Subcutaneous abdominal adipose tissue (tissue), 5 donors: ENCODE data around the gene CADM1.

Experiments used
- H3K27ac ChIP-seq: one replicate; pipeline ENCODE4 v1.7.0; 2013; ENCODE audit warnings: low read depth, mild to moderate bottlenecking, inconsistent platforms, low read length, moderate library complexity
- H3K27me3 ChIP-seq, 5 donors: one replicate each; pipeline ENCODE4 v1.7.0; 2013; ENCODE audit warnings: low read length in 5 of 5, inconsistent platforms in 1 of 5; ENCODE audit not compliant: control insufficient read depth in 5 of 5, insufficient read depth in 4 of 5
- H3K36me3 ChIP-seq, 5 donors: one replicate each; pipeline ENCODE4 v1.7.0; 2013; ENCODE audit warnings: low read length in 5 of 5; ENCODE audit not compliant: control insufficient read depth in 5 of 5, insufficient read depth in 5 of 5
- H3K4me1 ChIP-seq, 5 donors: one replicate each; pipeline ENCODE4 v1.7.0; 2013; ENCODE audit warnings: low read length in 5 of 5, mild to moderate bottlenecking in 3 of 5, moderate library complexity in 1 of 5; ENCODE audit not compliant: control insufficient read depth in 5 of 5, insufficient read depth in 5 of 5
- H3K4me3 ChIP-seq, 5 donors: one replicate each; pipeline ENCODE4 v1.7.0; 2013; ENCODE audit warnings: low read length in 5 of 5, low read depth in 1 of 5
- H3K9ac ChIP-seq, 5 donors: one replicate each; pipeline ENCODE4 v1.7.0; 2013; ENCODE audit warnings: low read length in 5 of 5, mild to moderate bottlenecking in 4 of 5, moderate library complexity in 3 of 5
- H3K9me3 ChIP-seq, 5 donors: one replicate each; pipeline ENCODE4 v1.7.0; 2013; ENCODE audit warnings: low read length in 5 of 5; ENCODE audit not compliant: control insufficient read depth in 5 of 5
- donor health status: healthy.
- donor health status: healthy.
- donor health status: healthy.
- donor health status: healthy.
- donor health status: healthy.

Gene CADM1

GRCh38 chr11:115454525-115454924 is 49.7 kb downstream of the CADM1 start:
- Histone ChIP-seq H3K9me3 (no peaks in the 10 kb centered on the region), H3K9ac (no peak overlapping the region), H3K4me1 (peaks cover 0 to 6% (median 0%) of the 10 kb centered on the region in 5 donors), H3K4me3 (no peak overlapping the region), H3K27ac (no peak overlapping the region), H3K27me3 (no peaks in the 10 kb centered on the region), H3K36me3 (no peaks in the 10 kb centered on the region)

GRCh38 chr11:115453693-115454490 is 50.3 kb downstream of the CADM1 start:
- no peaks in the 10 kb centered on the region for H3K9me3 ChIP-seq
- H3K4me3 ChIP-seq = no peak overlapping the region
- H3K4me1 ChIP-seq = peaks cover 0 to 6% (median 0%) of the 10 kb centered on the region in 5 donors
- H3K27ac ChIP-seq = no peak overlapping the region
- no peaks in the 10 kb centered on the region for H3K36me3 ChIP-seq
- no peak overlapping the region for H3K9ac ChIP-seq
- H3K27me3 ChIP-seq = no peaks in the 10 kb centered on the region

- H3K9me3 ChIP-seq = peaks cover 7 to 10% (median 8%) of the 10 kb centered on the region in 5 donors
- H3K36me3 ChIP-seq = no peaks in the 10 kb centered on the region
- H3K27ac ChIP-seq = no peak overlapping the region
- H3K9ac ChIP-seq = no peak overlapping the region
- H3K27me3 ChIP-seq = no peaks in the 10 kb centered on the region
- H3K4me3 ChIP-seq = no peak overlapping the region
- H3K4me1 ChIP-seq = peaks cover 0 to 6% (median 0%) of the 10 kb centered on the region in 5 donors
Measured at GRCh38 chr11:115452241-115452640, 52.0 kb downstream of the CADM1 start.

- Histone ChIP-seq H3K9me3 (peaks cover 10 to 20% (median 15%) of the 10 kb centered on the region in 5 donors), H3K4me3 (no peak overlapping the region), H3K36me3 (no peaks in the 10 kb centered on the region), H3K4me1 (peaks cover 0 to 6% (median 0%) of the 10 kb centered on the region in 5 donors), H3K9ac (no peak overlapping the region), H3K27ac (no peak overlapping the region), H3K27me3 (no peaks in the 10 kb centered on the region)
Measured at GRCh38 chr11:115450519-115450918, 53.7 kb downstream of the CADM1 start.

GRCh38 chr11:115447273-115447864 is 56.8 kb downstream of the CADM1 start:
- Histone ChIP-seq H3K9me3 (peaks cover 10 to 20% (median 15%) of the 10 kb centered on the region in 5 donors), H3K36me3 (no peaks in the 10 kb centered on the region), H3K27me3 (no peaks in the 10 kb centered on the region), H3K9ac (no peak overlapping the region), H3K27ac (no peak overlapping the region), H3K4me1 (no peaks in the 10 kb centered on the region), H3K4me3 (no peak overlapping the region)

GRCh38 chr11:115446214-115446613 is 58.0 kb downstream of the CADM1 start:
- no peak overlapping the region for H3K27ac ChIP-seq
- no peaks in the 10 kb centered on the region for H3K36me3 ChIP-seq
- H3K4me3 ChIP-seq = no peak overlapping the region
- H3K9ac ChIP-seq = no peak overlapping the region
- peaks cover 10 to 20% (median 15%) of the 10 kb centered on the region in 5 donors for H3K9me3 ChIP-seq
- no peaks in the 10 kb centered on the region for H3K27me3 ChIP-seq
- H3K4me1 ChIP-seq = no peaks in the 10 kb centered on the region

- Histone ChIP-seq H3K4me3 (no peak overlapping the region), H3K27ac (no peak overlapping the region), H3K4me1 (no peaks in the 10 kb centered on the region), H3K36me3 (no peaks in the 10 kb centered on the region), H3K9me3 (peaks cover 10 to 20% (median 15%) of the 10 kb centered on the region in 5 donors), H3K9ac (no peak overlapping the region), H3K27me3 (no peaks in the 10 kb centered on the region)
Measured at GRCh38 chr11:115444542-115444941, 59.7 kb downstream of the CADM1 start.

- Histone ChIP-seq H3K36me3 (no peaks in the 10 kb centered on the region), H3K9me3 (no peaks in the 10 kb centered on the region), H3K4me3 (no peak overlapping the region), H3K27me3 (no peaks in the 10 kb centered on the region), H3K4me1 (no peaks in the 10 kb centered on the region), H3K9ac (no peak overlapping the region), H3K27ac (no peak overlapping the region)
Measured at GRCh38 chr11:115439969-115440540, 64.2 kb downstream of the CADM1 start.

GRCh38 chr11:115439385-115439784 is 64.8 kb downstream of the CADM1 start:
- Histone ChIP-seq H3K4me1 (no peaks in the 10 kb centered on the region), H3K27ac (no peak overlapping the region), H3K36me3 (no peaks in the 10 kb centered on the region), H3K9ac (no peak overlapping the region), H3K27me3 (no peaks in the 10 kb centered on the region), H3K4me3 (no peak overlapping the region), H3K9me3 (no peaks in the 10 kb centered on the region)

- Histone ChIP-seq H3K36me3 (no peaks in the 10 kb centered on the region), H3K4me1 (no peaks in the 10 kb centered on the region), H3K27ac (no peak overlapping the region)
Measured at GRCh38 chr11:115437902-115438575, 66.2 kb downstream of the CADM1 start.

More at GRCh38 chr11:115437902-115438575, 66.2 kb downstream of the CADM1 start:
- H3K9ac ChIP-seq = no peak overlapping the region
- H3K9me3 ChIP-seq = no peaks in the 10 kb centered on the region
- H3K4me3 ChIP-seq = no peak overlapping the region
- H3K27me3 ChIP-seq = no peaks in the 10 kb centered on the region
